Astrocyte of the spinal cord (primary cell): ENCODE measurements around the gene SPO11.

Experiments
- DNase-seq: peaks from one replicate; pipeline ENCODE4 v3.0.0; 2011; ENCODE audit warnings: low read depth, low spot score
- H3K4me3 ChIP-seq: 2 replicates; pipeline ENCODE4 v1.5.1; 2011; ENCODE audit warnings: low read depth, mild to moderate bottlenecking, low read length, moderate library complexity
- CTCF ChIP-seq: IDR thresholded peaks from 2 replicates; pipeline ENCODE4 v1.5.1; 2012; ENCODE audit warnings: low read depth, mild to moderate bottlenecking, low read length, inconsistent platforms
- in situ Hi-C: cut with HindIII; loops from 2 replicates; pipeline ENCODE4 v1.10.0; 2017; ENCODE audit warnings: low sequenced_read_pairs

Gene SPO11

DNA sequence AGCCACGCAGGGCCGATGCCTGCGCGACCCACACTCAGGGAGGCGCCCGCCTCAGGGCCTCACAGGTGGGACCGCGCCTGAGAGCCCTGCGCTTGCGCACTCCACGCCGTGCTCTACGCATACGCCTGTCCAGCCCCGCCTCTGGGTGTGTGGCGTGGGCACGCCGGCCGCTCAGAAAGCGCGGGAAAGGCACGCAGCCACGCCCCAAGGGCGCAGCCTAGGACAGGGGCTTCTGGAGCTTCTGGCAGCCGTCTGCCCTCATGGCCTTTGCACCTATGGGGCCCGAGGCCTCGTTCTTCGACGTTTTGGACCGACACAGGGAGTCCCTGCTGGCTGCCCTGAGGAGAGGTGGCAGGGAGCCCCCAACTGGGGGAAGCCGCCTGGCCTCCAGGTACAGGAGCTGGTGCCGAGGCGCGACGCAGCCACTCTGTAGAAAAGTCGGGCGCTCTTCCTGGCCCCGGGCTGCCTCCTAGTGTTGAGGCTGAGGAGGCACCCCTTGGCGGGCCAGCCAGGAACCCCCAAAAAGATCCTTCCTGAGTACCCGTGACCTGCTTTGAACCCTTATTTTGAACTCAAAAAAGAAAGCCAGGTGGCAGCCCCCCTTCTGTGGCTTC is at the start of gene SPO11:
Gene SPO11, plus strand, starts transcription at position 196 of the 614 bp plus-strand sequence. Its CDS starts 65 bp downstream, at position 261.
- H3K4me3 ChIP-seq = no peak within 1 kb of the TSS
- in situ Hi-C loops = no loop called here
- peak; percentile 19 for TF ChIP-seq CTCF
- DNase-seq = no peak

GRCh38 chr20:57280221-57280620 is 49.4 kb upstream of the SPO11 start:
- no peak for DNase-seq
- in situ Hi-C loops = no loop called here

GRCh38 chr20:57281900-57282299 is 47.7 kb upstream of the SPO11 start:
- no peak overlapping the region for H3K4me3 ChIP-seq
- in situ Hi-C loops = no loop called here
- no peak for TF ChIP-seq CTCF
- DNase-seq = no peak

More at GRCh38 chr20:57280221-57280620, 49.4 kb upstream of the SPO11 start:
- no peak overlapping the region for H3K4me3 ChIP-seq
- no peak for TF ChIP-seq CTCF

DNA sequence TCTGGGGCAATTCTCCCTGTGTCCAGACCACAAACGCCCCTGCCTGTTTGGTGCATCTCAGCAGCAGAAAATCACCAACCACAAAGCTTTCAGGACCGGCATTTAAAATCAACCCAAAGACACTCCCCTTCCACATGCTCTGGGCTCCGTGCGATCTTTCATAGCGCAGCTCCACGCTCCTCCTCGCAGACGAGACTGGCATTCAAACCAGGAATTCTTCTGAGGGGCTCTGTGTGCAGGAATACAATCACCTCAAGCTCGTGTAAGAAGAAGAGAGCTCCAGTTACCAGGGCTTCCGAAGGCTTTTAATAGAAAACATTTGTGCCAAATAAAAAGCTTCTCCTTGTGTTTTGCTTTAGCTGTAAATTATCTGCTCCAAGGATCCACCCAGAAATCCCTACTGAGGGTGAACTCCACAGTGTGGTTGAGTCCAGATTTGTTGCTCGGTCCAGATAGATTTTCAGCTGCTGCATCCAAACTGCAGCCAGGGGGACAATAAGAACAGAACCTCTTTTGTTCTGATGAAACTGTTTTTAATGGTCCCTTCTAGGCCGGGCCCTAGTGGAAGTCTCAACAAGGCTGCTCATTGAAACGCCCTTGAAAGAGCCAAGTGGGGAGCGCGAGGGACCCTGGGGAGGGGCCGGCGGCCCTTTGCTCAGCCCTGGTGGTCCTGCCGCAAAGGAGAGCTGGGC is 46.8 kb upstream of the SPO11 start:
- DNase-seq = no peak
- H3K4me3 ChIP-seq = no peak overlapping the region
- in situ Hi-C loops = no loop called here
- TF ChIP-seq CTCF = no peak

- no peak for DNase-seq
- TF ChIP-seq CTCF = no peak
- in situ Hi-C loops = no loop called here
- no peak overlapping the region for H3K4me3 ChIP-seq
These were observed 45.7 kb upstream of the SPO11 start for GRCh38 chr20:57283860-57284259.

DNA sequence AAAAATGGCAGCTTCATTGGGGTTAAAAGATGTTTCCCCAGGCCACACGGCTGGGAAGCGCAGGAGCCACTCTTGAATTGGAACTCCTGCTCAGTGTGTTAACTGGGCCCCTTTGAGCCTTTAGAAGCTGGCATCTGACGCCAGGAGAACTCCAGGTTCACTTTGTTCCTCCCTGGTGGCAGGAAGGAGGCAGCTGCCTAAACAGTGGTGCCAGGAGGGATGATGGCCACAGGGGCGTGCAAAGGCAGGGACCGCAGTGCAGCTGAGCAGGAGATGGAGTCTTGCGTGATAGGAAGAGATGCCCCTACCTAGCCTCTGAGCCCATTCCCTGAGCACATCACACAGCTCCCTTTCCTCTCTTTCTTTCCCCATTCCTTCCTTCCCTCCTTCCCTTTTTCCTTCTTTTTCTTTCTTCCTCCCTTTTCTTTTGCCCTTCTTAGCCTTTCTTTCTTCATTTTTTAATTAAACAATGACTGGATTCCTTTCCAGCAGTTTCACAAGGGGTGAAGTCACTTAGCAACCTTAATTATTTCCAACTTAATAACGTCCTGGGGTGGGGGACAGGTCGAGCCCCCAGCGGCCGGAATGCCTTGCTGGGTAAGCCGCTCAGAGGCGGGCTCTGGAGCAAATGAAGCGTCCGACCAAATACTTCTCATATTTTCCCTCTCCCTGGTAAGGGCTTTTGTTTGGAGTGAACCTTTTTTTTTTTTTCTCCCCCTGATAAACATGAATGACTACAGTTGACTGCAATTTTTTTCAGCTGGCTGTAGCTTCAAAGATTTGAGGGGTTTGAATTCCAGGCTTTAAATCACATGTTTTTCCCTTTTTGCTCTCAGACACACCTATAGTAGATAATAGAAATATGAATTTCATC is 42.4 kb upstream of the SPO11 start:
- H3K4me3 ChIP-seq = no peak overlapping the region
- in situ Hi-C loops = no loop called here
- no peak for DNase-seq
- no peak for TF ChIP-seq CTCF
